ENCODE data around the gene PLAAT4.

- TF ChIP-seq CTCF (IDR thresholded peaks at IDR 0.05; ENCODE audit: borderline replicate concordance, extremely low read depth, low read length, poor library complexity, severe bottlenecking), result no peak
- no peak for TF ChIP-seq EZH2 (IDR thresholded peaks at IDR 0.05; ENCODE audit: borderline replicate concordance, low read depth, low read length, severe bottlenecking)
These were observed 33.1 kb upstream of the PLAAT4 start for GRCh38 chr11:63503492-63503891.
